ENCODE data around the gene NXNL1.
"Not testable (repeated sequence)": the region's sequence is repeated elsewhere in the genome, so short reads cannot be mapped to it uniquely, and the experiment has no call there.

NXNL1 gene

GRCh38 chr19:17486545-17487240 is 26.0 kb upstream of the NXNL1 start:
- DNase-seq (ENCODE audit: low spot score) = no peak

DNA sequence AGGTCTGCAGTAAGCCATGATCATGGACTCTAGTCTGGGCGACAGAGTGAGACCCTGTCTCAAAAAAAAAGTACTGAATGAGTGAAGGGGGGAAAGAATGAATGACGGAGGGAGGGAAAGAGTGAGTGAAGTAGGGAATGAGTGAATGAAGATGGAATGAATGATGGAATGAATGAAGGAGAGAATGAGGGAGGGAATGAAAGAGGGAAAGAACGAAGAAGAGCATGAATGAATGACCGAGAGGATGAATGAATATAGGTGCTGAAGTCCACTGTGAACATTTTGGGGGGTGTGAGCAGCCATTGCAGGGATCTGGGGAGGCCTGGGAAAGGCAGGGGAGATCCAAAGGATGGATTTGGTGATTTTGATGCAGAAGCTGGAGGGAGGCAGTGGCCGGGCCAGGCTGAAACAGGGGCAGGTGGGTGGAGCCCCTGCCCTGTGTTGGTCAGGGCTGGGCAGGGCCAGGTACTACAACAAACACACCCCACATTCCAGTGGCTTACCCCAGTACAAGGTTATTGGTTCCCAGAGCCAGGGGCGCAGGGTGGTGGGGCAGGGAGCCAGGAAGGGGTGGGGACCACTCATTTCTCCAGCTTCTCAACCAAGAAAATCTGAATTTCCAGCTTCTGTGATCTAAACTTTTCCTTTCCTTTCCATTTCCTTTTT is 23.9 kb upstream of the NXNL1 start:
- DNase-seq (ENCODE audit: low spot score) = no peak

GRCh38 chr19:17483605-17484002 is 22.9 kb upstream of the NXNL1 start:
- DNase-seq (ENCODE audit: low spot score) = no peak

- DNase-seq (ENCODE audit: low spot score) = no peak
Observed at GRCh38 chr19:17482877-17483604, 22.3 kb upstream of the NXNL1 start.

GRCh38 chr19:17481986-17482385 is 21.3 kb upstream of the NXNL1 start:
- no peak for DNase-seq (ENCODE audit: low spot score)

DNA sequence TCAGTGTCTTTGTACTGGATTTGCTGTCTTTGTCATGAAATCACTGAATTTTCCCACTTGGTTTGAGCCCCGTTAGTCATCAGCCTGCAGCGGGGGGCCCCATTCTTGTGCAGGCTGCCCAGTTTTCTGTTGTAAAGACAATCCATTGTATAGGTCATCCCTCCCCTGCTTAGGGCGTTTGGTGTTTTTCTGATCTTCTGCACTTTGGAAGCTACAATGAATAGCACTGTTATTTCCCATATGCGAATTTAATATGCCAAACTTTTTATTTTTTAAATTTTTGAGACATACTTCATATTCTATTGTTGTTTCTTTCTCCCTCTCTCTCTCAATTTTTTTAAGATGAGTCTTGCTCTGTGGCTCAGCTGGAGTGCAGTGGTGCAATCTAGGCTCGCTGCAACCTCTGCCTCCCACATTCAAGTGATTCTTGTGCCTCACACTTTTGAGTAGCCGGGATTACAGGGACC is 18.6 kb upstream of the NXNL1 start:
- DNase-seq (ENCODE audit: low spot score) = no peak

- no peak for DNase-seq (ENCODE audit: low spot score)
Observed at GRCh38 chr19:17475541-17476115, 14.9 kb upstream of the NXNL1 start.

GRCh38 chr19:17475011-17475540 is 14.3 kb upstream of the NXNL1 start:
- DNase-seq (ENCODE audit: low spot score) = not testable (repeated sequence)

GRCh38 chr19:17473041-17473440 is 12.3 kb upstream of the NXNL1 start:
- DNase-seq (ENCODE audit: low spot score) = no peak

- no peak for DNase-seq (ENCODE audit: low spot score)
Observed at GRCh38 chr19:17471410-17472125, 10.8 kb upstream of the NXNL1 start.

DNA sequence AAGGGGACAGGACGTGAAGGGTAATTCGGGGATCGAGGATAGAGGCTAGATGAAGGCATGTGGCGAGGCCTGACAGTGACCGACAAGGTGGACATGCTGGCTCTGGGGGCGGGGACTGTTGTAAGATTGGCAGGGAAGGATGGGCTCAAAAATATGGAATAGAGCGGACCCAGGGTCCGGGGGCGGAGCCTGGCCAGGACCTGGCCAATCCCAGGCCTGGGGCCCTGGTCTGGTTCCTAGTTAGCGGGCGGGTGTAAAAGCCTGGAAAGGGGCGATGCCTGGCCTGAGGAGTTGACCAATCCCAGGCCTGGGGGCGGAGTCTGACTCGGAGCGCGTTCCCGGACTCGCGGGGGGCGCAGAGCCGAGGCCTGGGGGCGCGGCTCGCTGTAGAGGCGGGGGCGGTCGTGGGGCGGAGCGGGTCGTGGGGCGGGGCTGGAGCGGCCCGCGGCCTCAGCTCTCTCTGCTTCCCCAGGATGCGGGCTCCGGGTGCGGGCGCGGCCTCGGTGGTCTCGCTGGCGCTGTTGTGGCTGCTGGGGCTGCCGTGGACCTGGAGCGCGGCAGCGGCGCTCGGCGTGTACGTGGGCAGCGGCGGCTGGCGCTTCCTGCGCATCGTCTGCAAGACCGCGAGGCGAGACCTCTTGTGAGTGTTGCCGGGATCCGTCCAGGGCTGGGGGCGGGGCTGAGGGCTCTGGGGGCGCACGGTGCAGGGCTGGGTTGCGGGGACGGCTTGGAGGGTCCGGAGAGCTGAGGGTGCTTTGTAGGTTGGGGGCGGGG is 9.5 kb upstream of the NXNL1 start, which contains the start of gene SLC27A1:
SLC27A1 (plus strand) TSS at position 457 of the 774 bp plus-strand sequence; CDS start at position 474, 17 bp downstream.
- peak; percentile 77 for DNase-seq (ENCODE audit: low spot score)

DNA sequence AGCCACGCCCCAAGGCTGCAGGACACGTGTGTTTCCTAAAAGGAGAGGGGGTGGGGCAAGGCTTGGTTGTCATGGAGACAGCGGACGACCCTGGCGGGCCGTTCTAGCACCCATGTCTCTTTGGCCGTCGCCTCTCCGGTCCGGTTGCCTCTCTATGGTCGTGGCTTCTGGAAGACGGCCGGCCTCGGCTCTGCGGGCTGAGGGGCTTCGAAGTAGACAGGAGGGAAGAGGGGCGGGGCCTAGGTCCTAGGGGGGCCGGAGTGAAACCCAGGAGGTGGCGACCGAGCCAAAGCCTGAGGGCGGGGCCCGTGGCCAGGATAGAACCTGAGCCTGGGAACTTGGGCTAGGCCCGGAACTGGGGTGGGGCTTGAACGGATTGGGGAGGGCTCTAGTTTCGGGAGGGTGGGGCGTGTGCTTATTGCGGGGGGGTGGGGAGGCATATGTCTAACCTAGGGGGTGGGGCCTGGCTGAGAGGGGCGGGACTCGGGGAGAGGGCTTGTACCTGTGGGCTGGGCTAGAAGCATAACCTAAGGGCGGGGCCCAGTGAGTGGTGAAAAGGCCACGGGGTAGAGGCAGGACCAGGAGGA is 8.8 kb upstream of the NXNL1 start:
- DNase-seq (ENCODE audit: low spot score) = peak; percentile 85

- no peak for DNase-seq (ENCODE audit: low spot score)
Observed at GRCh38 chr19:17469092-17469480, 8.4 kb upstream of the NXNL1 start.

- DNase-seq (ENCODE audit: low spot score) = no peak
Observed at GRCh38 chr19:17468302-17469091, 7.8 kb upstream of the NXNL1 start.

DNA sequence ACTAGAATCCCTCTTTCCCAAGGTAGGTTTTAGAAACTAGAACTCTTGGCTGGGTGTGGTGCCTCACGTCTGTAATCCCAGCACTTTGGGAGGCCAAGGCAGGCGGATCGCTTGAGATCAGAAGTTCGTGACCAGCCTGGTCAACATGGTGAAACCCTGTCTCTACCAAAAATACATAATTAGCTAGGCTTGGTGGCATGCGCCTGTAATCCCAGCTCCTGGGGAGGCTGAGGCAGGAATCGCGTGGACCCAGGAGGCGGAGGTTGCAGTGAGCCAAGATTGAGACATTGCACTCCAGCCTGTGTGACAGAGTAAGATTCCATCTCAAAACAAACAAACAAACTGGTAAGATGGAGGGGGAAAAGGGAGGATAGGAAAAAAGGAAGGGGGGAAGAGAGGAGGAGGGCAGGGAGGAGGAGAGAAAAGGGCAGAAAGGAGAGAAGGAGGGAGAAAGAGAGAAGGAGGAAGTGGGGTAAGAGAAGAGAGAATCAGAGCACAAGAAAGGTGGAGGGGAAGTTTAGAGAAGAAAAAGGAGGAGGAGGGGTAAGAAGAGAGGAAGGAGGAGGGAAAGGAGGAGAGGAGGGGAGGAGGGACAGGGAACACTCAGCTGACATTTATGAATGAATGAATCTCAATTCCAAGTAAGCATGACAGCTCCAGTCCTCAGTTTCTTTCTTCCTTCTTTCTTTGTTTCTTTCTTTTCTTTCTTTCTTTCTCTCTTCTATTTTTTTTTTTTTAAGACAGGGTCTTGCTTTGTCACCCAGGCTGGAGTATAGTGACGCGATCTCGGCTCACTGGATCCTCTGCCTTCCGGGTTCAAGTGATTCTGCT is 7.0 kb upstream of the NXNL1 start:
- DNase-seq (ENCODE audit: low spot score) = no peak

DNA sequence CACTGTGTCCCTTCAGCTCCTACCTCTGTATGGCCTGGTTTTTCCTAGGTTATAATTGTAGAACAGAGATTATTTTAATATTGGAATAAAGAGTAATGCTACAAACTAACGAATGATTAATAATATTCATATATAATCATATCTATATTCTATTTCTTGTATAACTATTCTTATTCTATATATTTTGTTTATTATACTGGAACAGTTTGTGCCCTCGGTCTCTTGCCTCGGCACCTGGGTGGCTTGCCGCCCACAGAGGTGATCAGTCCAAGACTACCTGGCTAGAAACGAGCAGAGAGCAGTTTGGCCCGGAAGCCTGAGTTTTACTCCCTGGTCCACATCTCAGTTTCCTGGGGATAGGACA is 5.7 kb upstream of the NXNL1 start:
- no peak for DNase-seq (ENCODE audit: low spot score)

- no peak for DNase-seq (ENCODE audit: low spot score)
Observed at GRCh38 chr19:17458970-17459369, 1.8 kb downstream of the NXNL1 start.

DNA sequence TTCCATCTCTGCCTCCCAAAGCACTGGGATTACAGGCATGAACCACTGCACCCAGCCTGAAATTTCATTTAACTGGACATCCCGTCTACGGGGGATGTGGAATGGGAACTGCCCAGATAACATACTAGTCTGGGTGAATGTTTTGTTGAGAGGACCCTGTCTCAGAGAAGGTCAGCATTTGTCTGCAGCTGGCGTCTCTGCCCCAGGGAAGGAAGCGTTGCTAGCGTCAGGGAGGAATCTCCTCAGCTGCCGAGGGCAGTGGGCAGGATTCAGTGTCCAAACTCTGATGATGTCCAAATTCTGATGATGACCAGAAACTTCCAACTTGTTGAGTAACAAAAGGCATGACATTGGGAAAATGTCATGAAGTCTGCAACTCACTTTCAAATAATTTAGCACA is 3.1 kb downstream of the NXNL1 start:
- DNase-seq (ENCODE audit: low spot score) = no peak

GRCh38 chr19:17456127-17456526 is 4.6 kb downstream of the NXNL1 start:
- no peak for DNase-seq (ENCODE audit: low spot score)
